NCI-H2227 (cell line): Measurements from ENCODE around the gene GIMAP6.
"Not testable (repeated sequence)": the region's sequence is repeated elsewhere in the genome, so short reads cannot be mapped to it uniquely, and the experiment has no call there.

ENCODE experiments used
- DNase-seq: peaks from one replicate; lab custom pipeline; 2025; ENCODE audit not compliant: unreplicated experiment; lab: John Stamatoyannopoulos, UW

GIMAP6 gene

DNA sequence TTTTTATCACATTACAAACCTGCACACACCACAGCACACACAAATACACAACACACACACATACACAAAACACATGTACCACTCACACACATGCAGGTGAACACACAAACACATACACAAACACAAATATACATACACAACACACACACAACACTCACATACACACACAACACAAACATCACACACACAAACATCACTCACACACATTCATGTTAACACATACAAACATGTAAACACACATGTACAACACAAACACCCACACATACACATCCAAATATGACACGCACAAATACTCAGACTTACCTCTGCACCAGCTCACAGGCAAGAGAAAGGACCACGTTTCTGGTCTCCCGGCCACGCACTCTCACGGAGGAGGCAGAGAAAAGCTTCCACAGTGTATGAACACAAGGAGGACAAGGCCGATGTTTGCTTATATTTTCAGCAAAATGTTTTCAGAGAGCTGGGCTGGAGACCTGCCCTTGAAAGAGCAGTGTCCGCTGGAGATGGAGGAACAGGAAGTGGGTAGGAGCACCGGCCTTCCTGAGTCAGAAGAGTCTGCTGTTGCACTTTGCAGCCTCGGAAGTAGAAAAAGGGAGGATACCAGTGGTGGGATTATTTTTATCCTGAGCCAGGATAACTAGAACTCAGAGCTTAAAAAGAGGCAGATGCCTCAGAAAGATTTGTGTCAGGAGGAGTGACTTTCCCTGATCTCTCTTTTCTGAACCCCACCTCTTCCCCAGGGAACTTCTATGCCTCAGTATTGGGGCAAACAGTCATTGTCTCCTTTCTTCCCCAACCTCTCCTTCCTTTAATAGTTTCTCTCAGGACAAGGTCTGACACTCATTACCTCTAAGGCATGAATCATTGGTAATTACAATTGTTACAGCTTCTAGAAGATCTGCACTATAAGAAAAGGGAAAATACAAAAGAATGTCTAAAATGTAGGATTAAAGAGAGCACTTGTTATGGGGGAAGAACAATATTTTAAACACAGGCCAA is at the start of gene GIMAP6:
GIMAP6 (minus strand) TSS at position 520 of the 999 bp plus-strand sequence. CDS start 2,243 bp downstream, outside the sequence.
- no peak for DNase-seq

DNA sequence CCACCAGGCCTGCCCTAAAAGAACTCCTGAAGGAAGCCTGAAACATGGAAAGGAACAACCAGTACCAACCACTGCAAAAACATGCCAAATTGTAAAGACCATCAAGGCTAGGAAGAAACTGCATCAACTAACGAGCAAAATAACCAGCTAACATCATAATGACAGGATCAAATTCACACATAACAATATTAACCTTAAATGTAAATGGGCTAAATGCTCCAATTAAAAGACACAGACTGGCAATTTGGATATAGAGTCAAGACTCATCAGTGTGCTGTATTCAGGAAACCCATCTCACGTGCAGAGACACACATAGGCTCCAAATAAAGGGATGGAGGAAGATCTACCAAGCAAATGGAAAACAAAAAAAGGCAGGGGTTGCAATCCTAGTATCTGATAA is 48.2 kb upstream of the GIMAP6 start:
- not testable (repeated sequence) for DNase-seq

DNA sequence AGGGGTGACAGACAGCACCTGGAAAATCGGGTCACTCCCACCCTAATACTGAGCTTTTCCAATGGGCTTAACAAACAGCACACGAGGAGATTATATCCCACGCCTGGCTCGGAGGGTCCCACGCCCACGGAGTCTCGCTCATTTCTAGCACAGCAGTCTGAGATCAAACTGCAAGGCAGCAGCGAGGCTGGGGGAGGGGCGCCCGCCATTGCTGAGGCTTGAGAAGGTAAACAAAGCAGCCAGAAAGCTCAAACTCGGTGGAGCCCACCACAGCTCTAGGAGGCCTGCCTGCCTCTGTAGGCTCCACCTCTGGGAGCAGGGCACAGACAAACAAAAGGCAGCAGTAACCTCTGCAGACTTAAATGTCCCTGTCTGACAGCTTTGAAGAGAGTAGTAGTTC is 46.4 kb upstream of the GIMAP6 start:
- not testable (repeated sequence) for DNase-seq

DNA sequence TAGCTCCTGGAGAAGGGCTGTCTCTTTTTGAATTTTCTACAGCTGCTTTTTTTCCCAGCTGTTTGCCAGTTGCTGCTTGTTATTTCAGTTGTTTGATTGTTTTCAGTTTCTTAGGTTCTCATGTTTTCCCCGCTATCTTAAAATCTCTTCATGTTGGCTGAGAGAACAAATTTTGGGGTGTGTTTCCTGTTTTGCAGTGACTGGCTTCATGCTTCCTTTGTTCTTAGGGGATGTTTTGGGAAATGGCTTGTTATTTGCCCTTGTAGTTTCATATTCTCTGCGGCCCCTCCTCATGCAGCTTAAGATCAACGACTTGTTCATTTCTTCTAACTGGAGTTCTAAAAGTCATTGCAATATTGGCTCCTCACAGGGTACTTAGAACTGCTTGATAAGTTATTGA is 44.7 kb upstream of the GIMAP6 start:
- DNase-seq: not testable (repeated sequence)

DNA sequence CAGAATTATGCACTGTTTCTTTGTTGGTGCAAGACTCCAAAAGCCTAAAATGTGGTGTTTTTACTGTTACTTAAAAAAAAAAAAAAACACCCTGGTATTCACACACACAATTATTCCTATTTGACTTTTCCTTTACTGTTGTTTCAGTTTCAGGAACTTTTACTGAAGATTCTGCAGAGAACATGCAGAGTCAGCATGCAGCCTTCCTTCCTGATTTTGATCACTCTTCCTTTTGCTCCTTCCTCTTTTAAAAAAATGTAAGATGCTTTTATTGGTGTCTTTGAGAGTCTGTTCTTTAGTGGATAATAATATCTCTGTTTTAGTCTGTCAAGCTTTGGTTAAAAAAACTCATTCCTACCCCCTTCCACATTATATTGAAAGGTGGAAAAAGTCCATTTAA is 44.1 kb upstream of the GIMAP6 start:
- not testable (repeated sequence) for DNase-seq

DNA sequence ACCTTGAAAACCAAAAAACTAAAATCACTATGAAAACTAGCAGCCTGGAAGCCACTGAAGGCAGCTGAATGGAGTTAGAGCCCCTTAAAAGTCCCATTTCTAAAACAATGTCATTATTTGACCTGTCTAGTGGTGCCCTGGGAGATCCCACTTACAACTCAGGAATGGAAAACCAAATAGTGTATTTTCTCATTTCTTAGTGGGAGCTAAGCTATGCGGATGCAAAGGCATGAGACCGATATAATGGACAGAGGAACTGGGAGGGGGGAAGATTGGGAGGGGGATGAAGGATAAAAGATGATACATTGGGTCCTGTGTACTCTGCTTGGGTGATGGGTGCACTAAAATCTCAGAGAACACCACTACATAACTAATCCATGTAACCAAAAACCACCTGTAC is 43.5 kb upstream of the GIMAP6 start:
- DNase-seq: no peak

DNA sequence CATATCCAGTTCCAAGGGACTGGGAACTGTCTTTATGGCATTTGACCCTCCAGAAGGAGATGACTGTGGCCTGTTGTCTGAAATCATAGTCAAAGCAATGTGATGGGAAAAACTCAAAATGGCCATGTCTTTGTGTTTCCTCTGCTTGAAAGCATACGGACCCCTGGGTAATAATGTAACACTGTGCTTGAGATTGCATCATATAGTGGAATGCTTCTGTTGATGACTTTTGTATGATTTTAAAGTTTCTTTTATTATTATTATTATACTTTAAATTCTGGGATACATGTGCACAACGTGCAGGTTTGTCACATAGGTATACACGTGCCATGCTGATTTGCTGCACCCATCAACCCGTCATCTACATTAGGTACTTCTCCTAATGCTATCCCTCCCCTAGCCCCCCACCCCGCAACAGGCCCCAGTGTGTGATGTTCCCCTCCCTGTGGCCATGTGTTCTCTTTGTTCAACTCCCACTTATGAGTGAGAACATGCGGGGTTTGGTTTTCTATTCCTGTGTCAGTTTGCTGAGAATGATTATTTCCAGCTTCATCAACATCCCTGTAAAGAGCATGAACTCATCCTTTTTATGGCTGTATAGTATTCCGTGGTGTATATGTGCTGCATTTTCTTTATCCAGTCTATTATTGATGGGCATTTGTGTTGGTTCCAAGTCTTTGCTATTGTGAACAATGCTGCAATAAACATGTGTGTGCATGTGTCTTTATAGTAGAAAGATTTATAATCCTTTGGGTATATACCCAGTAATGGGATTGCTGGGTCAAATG is 39.8 kb upstream of the GIMAP6 start:
- DNase-seq: not testable (repeated sequence)

DNA sequence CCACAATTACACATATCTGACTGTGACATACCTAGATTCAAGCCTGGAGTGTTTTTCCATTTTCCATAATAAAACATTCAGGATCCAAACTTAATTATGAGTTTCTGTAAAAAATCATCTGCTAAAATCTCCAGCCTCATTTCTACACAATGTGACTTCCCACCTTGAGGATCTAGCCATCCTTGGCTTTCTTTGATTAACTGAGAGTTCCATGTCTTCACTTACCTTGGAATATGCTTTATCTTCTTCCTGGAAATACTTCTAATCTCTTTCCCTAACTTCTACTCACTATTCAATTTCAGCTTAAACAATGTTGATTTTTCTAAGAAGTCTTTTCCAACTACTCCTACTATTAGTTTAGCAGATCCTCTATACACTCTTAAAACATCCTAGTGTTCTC is 36.8 kb upstream of the GIMAP6 start:
- no peak for DNase-seq

DNA sequence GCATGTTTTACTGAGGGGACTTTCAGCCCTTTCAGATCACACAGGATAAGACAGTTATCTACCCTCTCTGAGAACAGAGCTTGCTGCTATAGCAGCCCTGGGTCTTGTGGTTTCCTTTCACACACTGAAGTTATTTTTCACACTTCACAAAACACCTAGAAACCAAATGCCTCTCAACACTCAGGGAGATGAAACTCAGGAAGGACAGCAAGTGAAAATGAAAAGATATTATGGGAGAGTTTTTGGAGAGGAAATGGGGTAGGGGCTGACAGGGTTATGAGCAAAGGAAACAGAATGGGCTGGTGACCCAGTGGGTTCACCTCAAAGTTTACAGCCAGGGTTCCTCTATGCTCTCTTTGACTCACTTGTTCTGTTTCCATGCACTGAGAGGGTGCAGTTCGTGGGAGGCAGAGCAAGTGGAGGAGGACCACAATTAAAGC is 36.3 kb upstream of the GIMAP6 start:
- DNase-seq: no peak

DNA sequence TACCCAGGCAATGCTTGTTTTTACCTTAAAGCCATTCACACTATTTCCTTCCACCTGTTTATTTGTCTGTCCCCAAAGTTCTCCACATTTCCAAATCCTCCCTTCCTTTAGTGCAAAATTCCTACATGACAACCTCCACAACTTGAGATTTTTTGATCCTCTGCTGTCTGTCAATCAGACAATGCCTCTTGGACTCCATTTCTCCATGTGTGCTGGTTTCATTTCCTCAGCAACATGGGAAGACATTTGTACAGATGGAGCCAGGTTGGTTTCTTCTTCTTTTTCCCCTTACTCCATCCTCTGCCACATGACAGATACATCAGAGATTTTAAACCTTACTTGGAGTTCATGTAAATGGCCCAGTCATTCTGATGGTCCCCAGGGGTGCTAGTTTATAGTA is 34.2 kb upstream of the GIMAP6 start:
- no peak for DNase-seq

DNA sequence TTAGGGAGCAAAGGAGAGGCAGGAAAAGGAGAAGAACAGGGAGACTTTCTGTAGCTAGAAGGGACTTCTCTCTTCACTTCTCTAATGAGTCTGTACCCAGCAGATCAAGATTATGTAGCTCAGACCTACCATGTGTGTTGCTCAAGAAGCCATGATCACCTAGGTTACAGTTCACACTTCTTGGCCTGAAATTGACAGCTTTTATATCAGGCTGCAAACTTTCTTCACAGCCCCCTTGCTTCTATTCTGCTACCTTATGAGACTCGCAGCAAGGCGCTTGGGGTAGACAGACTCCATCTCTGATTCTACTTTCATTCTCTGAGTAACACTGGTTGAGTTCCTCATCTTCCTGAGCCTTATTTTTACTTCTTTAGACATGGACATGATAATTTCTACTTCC is 33.7 kb upstream of the GIMAP6 start:
- no peak for DNase-seq

DNA sequence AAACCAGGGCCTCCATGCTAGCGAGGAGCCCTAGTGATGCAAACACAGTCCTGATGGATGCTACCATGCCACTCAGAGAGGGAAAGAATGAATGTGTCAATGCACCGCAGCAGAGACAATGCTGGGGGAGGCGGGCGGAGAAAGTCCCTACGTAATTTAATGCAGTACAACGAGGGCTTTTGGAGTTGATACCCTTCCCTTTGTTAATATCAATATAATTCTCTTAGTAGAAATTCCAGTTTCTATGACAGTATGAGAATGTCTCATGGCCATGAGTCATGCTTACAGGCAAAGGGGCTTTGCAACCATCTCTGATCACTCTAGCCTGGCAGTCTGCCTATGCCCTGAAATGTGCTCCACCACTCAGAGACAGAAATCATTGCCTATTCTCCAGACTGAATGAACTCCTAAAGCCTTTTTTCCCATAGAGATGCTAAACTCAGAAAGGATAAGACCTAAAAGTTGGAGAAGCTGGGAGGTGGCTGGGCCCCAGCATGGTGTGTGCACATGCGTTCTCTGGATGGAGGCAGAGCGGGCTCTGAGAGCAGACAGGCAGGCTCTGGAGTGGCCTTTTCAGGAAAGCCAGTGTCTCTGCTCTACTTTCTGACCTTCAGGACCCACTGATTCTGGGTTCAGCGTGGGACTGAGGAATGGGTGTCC is 33.0 kb upstream of the GIMAP6 start:
- DNase-seq: no peak

DNA sequence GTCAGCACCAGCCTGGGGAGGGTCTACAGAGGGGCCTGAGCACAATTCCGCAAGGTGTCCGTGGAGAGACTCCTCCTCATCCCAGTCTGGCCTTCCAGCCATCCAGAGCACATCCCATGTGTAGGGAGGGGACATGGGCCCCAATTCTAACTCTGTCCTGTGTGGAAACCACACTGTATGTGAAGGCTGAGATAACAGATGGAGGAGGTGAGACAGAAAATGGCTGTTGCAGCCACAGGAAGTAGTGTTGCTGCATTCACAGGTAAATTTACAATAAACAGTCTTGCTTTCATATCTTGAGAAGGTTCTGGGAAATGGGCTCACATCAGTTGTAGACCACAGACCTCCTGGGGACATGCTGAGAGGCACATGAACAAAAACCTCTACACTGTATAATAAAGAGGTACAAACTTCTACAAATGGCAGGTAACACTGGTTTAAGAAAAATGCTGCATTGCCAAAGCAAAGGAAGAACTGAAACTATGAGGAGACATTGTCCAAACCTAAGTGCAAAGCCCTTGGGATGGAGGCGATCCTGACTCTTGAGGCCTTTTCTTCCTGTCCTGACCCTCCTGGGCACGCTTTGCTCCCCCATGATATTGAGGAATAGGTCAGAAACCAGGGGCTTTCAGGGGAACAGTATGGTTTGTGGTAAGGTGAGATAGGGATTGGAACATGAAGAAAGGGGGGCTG is 31.8 kb upstream of the GIMAP6 start:
- DNase-seq: no peak

DNA sequence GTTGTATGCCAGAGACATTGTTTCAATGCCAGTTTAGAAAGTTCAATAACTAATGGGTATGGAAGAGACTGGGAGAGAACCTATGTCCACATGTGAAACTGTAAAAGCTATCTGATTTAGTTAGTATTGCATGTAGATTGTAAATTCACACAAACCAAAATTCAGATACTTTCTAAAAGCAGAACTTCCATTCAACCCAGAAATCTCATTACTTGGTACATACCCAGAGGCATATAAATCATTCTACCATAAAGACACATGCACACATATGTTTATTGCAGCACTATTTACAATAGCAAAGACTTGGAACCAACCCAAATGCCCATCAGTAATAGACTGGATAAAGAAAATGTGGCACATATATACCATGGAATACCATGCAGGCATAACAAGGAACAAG is 30.6 kb upstream of the GIMAP6 start:
- DNase-seq: not testable (repeated sequence)

DNA sequence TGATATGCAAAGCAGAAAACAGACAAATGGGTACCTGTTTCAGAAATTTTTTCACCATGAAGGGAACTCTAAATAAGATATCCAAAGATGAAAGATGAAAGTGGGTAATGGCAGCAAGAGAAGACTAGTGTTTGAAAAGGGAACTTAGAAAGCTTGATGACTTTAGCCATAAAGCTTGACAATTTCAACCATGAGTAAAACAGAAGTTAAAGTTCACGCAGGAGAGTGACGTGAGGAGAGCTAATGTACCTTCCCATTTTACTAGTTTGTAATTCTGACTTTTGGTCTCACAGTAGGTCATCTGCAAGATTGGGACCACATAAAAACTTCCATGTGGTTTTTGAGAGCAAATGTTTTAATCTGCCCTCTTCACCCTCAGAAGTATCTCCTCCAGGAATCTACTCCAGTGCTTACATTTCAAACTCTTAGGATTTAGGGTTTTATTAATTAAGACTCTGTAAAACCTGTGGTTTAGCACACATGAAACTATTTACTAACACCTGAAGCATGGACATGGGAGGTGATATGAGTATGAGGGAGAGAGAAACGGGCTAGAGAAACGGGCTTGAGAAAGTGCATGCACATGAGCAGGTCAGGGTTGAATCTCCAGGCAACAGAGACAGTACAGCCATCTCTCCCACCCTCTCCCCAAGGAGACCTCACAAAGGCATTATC is 28.9 kb upstream of the GIMAP6 start:
- DNase-seq: no peak

DNA sequence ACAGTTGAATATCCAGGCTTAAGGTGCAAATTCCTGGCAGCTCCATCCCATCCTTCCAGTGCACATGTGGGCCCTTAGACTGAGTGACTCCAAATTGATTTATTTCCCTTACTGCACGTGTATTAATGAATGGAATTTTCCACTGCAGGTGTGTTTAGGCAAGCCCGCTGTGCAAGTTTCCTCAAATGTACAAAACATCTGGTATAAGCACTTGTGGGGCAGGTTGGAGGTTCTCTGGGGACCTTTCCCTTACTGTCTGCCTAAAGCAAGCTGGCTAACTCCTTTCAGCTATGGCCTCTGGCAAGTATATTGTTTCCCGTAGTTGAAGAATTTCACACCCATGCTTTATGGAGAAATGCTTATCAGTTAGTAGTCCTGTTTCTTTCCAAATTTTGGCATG is 25.3 kb upstream of the GIMAP6 start:
- DNase-seq: no peak

DNA sequence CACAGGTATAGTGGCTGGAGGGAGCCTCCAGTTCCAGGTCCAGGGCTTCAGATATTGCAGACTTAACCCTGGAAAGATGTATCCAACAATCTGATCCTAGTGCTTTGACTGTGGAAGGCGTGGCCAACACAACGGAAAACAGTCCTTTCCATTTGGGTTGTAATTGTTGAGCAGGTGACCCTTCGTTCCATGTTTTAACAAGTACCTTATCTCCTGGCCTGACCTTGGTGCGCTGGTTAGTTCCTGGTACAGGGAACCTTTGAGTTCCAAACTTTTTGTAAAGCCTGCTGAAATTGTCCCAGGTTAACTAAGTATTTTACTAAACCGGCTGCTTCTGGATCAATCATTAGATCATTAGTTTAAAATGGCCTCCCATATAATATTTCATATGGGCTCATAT is 23.9 kb upstream of the GIMAP6 start:
- DNase-seq: no peak

DNA sequence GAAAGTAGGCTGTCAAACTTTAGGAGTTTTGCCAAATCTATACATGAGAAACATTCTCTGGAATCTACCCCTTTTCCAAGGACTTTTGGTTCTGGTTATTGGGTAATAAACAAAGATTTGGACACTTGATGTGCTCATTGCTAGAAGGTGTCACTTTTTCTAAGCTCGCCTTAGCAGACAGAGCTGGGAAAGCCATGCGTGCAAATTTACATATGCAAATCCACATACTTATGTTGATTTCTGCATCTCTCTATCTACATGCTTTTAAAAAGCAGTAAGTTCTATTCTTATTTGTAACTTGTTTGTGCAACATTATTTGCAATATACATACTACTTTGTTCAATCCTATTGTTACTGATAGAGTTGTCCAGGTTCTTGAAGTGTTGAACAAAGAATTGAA is 22.5 kb upstream of the GIMAP6 start:
- DNase-seq: no peak

DNA sequence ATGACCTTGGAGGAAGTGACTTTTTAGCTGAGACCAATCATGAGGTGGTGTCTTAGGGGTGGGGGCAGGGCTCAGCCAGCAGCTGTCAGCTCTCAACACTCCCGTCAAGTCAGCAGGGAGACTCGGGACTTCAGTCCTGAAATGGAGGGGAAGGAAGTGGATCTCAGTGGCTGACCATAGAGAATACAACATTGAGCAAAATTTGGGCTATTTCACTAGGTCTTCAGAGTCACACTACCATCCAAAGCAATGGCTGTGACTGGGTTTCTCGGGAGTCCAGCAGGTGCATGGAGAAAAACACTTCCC is 16.8 kb upstream of the GIMAP6 start:
- DNase-seq: no peak

DNA sequence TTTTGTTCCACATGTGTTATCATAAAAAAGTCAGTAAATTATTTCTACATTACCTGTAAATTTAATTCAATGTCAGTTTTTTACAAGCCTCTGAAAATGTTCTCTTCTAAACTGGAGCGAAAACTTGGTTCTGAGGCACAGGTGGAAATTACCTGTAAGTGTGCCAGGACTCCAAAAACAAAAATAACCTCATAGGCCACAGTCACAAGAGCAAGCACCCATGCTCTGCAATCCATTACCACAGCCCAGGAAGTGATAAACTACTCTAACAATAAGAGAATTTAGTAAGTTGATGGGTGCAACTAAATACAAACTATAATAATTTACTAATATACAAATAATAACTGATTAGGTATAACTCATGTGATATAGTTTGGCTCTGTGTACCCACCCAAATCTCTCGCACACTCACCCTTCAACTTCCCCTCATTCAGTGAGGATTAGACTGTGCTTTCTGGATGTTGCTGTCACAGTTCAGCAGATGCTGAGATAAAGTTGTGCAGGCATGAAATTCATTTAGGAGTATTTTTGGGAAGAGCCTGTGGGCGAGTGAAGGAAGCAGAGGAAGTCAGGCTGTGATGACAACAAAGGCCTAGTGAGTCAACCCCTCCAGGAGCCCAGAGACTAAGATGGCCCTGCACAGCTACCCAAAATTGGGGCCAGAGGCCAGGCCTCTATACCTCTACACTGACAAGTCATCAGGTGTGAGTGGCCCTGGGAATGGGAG is 16.3 kb upstream of the GIMAP6 start:
- no peak for DNase-seq
